Spleen (tissue), 7 donors: Measurements from ENCODE around the gene PIGB.

ENCODE experiments used
- POLR2A ChIP-seq, 3 donors: fragments of 450-650 bp; IDR thresholded peaks; one replicate each; pipeline ENCODE4 v1.5.1; 2017; ENCODE audit warnings: antibody characterized with exemption in 3 of 3, mild to moderate bottlenecking in 1 of 3
- TF ChIP-seq, protein P1 (sequence below), 11 experiments: fragments of 200-600 bp in 7 of 11; fragments of 450-650 bp in 4 of 11; sonication (generic) in 4 of 11; IDR thresholded peaks in 8 of 11; conservative IDR thresholded peaks in 3 of 11; 1 replicate in 7 of 11; 2 replicates in 4 of 11; pipeline versions ENCODE4 v1.4.0 to v1.8.0; 2016 to 2021; ENCODE audit warnings: antibody characterized with exemption in 11 of 11, inconsistent platforms in 4 of 11, mild to moderate bottlenecking in 1 of 11
- donor health status: DM: no; HTN: no; CAD: no; lungs with moderate emphysema.
- donor health status: DM: no; HTN: no; CAD: no.
- donor health status: DM: no; HTN: no; CAD: no.

DNA sequence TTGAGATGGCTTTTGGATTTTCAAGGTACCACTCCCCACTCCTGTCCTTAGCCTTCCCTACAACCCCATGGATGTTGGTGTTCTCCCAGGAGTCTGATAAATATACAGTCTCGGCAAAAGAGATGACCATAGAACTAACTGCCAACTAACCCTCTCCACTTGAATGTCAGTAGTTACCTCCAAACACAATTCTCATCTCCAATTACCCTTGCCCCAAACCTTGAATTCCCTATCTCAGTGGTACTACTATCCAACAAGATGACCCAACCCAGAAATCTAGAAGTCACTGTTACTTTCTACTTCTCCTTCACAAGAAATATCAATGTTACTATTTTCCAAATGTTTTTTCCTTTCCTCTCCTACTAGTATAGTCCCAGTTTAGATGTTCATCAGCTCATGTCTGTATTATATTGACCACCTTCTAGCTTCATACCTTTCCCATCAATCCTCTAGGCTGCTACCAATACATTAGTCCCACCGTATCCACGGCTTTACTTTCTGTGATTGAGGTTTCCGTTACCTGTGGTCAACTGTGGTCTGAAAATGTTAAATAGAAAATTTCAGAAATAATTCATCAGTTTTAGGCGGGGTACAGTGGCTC lies 38.1 kb downstream of the PIGB start:
- no peak for TF ChIP-seq POLR2A (IDR thresholded peaks at IDR 0.05)
- TF ChIP-seq, protein P1, sequence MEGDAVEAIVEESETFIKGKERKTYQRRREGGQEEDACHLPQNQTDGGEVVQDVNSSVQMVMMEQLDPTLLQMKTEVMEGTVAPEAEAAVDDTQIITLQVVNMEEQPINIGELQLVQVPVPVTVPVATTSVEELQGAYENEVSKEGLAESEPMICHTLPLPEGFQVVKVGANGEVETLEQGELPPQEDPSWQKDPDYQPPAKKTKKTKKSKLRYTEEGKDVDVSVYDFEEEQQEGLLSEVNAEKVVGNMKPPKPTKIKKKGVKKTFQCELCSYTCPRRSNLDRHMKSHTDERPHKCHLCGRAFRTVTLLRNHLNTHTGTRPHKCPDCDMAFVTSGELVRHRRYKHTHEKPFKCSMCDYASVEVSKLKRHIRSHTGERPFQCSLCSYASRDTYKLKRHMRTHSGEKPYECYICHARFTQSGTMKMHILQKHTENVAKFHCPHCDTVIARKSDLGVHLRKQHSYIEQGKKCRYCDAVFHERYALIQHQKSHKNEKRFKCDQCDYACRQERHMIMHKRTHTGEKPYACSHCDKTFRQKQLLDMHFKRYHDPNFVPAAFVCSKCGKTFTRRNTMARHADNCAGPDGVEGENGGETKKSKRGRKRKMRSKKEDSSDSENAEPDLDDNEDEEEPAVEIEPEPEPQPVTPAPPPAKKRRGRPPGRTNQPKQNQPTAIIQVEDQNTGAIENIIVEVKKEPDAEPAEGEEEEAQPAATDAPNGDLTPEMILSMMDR (IDR thresholded peaks at IDR 0.05 in 8 of 11, conservative IDR thresholded peaks at IDR 0.05 in 3 of 11), result no peak
